HG03280 (cell line): ENCODE data around the gene GIPC3.
"Not testable (repeated sequence)": the region's sequence is repeated elsewhere in the genome, so short reads cannot be mapped to it uniquely, and the experiment has no call there.

Experiments used
- ATAC-seq: cut with Tn5 transposase; IDR thresholded peaks from one replicate; pipeline ENCODE4 v1.9.1; 2021; ENCODE audit warnings: mild to moderate bottlenecking, moderate library complexity; ENCODE audit not compliant: unreplicated experiment

GIPC3 gene

DNA sequence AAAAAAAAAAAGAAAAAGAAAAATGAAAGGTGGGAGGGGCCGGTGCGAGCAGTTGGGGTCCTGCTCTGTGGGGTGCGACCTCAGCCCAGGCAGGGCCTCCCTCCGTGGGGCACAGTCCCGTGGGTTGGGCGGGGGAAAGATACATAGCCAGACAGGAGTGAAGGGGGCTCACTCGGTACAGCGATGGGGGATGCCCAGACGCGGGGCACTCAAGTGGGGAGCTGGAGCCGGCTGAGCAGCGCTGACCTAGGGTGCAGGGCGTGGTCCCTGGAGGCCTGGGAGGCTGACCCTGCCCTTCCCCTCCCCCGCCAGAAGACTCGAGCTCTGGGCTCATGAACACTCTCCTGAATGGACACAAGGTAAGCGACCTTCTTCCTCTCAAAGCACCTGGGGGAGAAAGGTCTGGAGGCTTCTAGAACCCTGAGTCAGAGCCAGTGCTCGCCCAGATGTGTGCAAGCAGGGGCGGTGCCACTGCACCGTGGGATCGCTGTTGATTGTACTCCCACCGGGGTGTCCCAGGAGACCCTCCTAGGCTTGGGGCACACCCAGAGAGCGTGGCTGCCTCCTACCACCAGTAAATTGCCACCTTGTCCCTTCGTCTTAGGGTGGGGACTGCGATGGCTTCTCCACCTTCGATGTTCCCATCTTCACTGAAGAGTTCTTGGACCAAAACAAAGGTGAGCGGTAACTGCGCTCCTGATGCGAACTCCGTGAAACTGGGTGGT is 9.2 kb upstream of the GIPC3 start:
- ATAC-seq: no peak

DNA sequence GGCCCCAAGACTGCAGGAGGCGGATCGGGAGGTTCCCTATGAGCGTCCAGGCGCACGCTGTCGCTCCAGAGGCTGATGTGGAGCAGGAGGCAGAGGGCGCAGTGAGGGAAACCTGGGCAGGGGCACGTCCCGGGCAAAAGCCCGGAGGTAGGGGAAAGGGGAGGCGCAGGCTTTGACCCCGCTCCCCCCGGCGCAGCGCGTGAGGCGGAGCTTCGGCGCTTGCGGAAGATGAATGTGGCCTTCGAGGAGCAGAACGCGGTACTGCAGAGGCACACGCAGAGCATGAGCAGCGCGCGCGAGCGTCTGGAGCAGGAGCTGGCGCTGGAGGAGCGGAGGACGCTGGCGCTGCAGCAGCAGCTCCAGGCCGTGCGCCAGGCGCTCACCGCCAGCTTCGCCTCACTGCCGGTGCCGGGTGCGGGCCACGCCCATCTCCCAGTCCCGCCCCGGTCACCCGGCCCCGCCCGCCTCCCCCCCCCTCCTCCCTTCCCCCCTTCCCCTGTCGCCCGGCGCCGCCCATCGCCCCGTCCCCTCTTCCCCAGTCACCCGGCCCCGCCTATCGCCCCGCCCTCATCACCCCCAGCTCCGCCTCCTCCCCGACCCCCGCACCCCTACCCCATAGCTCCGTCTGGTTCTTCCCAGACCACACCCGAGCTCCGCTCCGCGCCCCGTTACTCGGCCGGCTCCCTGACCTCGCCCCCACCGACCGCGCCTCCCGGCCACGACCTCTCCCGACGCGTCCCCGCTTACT is 8.4 kb upstream of the GIPC3 start:
- no peak for ATAC-seq

DNA sequence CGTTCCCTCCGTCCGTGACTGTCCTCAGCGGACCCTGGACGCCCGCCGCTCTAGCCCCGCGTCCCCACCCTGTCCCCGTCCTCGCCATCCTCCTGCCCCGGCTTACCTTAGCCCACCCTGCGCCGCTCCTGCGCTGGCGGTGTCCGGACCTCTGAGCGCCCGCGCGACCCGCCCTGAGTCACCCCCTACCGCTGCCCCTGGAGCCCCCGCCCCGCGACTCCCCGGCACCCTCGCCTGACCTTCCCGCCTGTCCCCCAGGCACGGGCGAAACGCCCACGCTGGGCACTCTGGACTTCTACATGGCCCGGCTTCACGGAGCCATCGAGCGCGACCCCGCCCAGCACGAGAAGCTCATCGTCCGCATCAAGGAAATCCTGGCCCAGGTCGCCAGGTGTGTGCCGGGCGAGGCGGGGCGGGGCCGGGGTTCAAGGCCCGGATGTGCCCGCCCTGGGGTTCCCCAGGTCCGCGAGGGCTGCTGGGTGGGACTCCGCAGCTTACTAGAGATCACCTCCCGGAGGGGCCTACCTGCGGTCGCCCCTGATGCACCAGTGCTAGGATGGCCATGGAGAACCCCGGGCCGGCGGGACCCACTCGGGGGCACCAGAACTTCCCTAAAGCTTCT is 7.4 kb upstream of the GIPC3 start:
- ATAC-seq: no peak

DNA sequence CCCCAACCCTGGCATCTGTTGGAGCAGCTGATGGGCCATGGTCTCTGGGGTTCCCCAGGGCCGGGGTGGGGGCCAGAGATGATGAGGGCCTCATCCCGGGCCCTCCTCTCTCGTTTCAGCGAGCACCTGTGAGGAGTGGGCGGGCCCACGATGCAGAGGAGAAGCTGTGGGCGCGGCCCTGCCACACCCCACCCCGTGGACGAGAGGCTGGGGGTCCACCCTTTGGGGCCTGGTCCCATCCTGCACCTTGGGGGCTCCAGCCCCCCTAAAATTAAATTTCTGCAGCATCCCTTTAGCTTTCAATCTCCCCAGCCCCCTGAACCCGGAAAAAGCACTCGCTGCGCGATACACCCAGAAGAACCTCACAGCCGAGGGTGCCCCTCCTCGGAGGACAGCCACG is 6.9 kb upstream of the GIPC3 start:
- no peak for ATAC-seq

DNA sequence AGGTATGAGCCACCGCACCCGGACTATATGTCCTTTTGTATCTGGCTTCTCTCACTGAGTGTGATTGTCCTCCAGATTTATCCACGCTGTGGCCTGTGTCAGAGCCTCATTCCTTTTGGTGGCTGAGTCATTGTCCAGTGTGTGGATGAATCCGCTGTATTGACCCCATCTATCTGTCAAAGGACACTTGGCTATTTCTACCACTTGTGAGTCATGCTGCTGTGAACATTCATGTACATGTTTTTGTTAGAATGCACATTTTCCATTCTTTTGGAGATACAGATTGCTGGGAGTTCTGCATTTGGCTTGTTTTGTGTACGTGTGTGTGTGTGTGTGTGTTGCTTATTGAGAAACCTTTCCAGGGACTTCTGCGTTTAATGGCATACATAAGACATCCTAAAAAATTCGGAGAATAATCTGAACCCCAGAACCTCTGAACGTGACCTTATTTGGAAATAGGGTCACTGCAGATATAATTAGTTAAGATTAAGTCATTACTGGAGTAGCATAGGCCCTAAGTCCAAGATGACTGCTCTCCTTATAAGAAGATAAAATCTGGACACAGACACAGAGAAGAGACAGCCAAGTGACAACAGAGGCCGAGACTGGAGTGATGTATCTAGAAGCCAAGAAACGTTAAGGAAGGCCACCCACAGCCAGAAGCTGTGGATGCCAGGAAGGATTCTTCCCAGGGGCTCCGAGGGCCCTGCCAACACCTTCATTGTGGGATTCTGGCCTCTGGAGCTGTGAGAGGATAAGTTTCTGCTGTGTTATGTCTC is 4.9 kb upstream of the GIPC3 start:
- no peak for ATAC-seq

DNA sequence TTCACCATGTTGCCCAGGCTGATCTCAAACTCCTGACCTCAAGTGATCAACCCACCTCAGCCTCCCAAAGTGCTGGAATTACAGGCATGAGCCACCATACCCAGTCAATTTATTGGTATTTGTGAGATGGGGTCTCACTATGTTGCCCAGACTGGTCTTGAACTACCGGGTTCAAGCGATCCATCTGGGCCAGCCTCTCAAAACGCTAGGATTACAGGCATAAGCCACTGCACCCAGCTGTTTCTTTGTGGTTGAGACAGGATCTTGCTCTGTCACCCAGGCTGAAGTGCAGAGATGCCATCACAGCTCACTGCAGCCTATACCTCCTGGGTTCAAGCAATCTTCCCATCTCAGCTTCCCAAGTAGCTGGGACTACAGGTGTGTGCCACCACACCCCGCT is 3.5 kb upstream of the GIPC3 start:
- not testable (repeated sequence) for ATAC-seq

DNA sequence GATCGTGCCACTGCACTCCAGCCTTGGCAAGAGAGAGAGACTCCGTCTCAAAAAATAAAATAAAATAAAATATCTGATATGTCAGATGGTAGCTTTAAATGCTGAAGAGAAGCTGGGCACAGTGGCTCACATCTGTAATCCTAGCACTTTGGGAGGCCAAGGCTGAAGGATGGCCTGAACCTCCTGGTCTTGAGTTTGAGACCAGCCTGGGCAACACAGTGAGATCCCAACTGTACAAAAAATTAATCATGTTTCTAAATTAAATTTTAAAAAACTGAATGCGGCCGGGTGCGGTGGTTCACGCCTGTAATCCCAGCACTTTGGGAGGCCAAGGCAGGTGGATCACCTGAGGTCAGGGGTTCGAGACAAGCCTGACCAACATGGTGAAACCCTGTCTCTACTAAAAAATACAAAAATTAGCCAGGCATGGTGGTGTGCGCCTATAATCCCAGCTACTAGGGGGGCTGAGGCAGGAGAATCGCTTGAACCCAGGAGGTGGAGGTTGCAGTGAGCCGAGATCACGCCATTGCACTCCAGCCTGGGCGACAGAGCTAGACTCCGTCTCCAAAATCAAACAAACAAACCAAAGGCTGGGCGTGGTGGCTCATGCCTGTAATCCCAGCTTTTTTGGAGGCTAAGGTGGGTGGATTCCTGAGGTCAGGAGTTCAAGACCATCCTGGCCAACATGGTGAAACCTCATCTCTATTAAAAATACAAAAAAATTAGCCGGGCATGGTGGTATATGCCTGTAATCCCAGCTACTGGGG is 1.1 kb upstream of the GIPC3 start:
- not testable (repeated sequence) for ATAC-seq

DNA sequence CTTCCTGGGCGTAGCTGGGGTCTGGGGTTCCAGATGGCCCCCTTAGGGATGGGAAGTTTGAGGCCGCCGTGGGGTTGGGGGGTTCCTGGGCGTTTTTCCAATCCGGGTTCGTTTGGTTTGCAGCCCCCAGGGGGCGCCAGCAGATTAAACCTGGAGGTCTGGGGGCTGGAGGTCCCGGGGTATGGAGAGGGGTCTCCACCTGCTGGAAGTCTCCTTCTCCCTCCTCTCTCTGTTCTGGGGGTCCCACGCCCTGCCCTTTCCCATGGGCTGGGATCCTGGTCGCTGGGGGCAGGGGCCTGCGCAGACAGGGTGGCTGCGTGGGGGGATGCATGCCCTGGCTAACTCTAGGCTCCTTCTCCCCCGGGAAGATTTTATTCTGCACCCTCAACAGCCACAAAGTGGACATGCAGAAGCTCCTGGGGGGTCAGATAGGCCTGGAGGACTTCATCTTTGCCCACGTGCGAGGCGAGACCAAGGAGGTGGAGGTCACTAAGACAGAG is 899 bp downstream of the GIPC3 start:
- ATAC-seq: no peak

DNA sequence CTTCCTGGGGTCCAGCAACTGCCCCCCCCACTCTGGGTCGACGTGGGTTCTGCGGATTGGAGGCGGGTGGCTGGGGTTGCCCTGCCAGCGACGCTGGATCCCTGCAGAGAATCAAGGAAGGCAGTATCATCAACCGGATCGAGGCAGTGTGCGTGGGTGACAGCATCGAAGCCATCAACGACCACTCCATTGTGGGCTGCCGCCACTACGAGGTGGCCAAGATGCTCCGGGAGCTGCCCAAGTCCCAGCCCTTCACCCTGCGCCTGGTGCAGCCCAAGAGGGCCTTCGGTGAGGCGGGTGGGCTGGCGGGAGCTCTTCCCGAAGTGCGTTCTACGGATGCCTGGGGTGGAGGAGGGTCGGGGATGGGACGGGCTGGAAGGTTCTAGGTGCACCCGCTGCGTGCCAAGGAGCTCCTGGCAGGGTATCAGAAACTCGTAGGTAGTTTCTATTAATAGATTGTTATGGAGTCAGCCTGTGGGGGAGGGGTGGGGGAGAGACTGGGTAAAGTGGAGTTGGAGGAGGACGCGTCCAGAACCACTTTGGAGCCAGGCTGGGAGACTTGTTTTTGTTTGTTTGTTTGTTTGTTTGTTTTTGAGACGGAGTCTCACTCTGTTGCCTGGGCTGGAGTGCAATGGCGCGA is 1.5 kb downstream of the GIPC3 start:
- no peak for ATAC-seq

DNA sequence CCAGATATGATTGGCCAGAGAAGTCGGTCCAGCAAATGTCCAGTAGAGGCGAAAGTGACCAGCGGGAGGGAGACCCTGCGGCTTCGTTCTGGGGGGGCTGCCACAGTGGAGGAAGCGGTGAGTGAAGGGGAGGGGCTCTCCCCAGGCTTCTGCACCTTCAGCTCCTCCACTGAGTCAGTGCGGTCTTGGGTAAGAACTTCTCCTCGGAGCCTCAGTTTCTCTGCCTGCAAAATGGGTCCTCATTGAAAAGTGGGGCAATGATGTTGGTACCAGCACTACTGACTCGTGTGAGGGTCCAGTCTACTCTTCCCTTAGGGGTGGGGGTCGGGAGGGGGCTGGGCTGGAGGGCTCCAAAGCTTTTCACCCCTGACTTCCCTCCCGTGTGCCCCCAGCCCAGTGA is 4.2 kb downstream of the GIPC3 start:
- no peak for ATAC-seq

DNA sequence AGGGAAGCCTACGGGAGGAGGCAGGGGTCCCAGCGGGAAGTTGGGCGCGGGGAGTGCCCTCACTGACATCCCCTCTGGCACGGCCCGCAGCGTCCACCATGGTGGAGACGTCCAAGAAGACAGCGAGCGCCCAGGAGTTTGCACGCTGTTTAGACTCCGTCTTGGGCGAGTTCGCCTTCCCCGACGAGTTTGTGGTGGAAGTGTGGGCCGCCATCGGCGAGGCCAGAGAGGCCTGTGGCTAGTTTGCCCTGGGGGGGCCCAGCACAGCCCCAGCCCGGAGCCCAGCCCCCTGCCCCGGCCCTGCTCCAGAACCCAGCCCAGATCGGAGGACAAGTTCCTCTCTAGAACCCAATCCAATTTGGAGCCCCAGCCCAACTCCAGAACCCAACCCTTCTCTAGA is 4.7 kb downstream of the GIPC3 start:
- no peak for ATAC-seq

DNA sequence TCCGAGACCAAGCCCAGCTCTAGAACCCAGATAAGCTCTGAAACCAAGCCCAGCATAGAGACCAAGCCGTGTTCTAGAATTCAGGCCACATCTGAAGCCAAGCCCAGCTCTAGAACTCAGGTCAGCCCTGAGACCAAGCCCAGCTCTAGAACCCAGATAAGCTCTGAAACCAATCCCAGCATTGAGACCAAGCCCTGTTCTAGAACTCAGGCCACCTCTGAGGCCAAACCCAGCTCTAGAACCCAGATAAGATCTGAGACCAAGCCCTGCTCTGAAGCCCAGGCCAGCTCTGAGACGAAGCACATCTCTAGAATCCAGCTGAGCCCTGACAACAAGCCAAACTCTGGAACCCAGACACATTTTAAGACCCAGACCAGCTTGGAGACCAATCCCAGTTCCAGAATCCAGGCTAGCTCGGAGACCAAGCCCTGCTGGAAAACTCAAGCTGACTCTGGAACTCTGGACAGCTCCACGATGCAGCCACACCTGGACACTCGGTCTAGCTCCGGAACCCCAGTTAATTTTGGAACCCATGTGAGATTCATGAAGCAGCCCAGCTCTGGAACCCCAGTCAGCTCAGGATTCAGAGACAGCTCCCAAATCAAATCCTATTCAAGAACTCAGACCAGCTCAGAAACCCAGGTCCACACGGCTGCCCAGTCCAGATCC is 5.8 kb downstream of the GIPC3 start:
- no peak for ATAC-seq

DNA sequence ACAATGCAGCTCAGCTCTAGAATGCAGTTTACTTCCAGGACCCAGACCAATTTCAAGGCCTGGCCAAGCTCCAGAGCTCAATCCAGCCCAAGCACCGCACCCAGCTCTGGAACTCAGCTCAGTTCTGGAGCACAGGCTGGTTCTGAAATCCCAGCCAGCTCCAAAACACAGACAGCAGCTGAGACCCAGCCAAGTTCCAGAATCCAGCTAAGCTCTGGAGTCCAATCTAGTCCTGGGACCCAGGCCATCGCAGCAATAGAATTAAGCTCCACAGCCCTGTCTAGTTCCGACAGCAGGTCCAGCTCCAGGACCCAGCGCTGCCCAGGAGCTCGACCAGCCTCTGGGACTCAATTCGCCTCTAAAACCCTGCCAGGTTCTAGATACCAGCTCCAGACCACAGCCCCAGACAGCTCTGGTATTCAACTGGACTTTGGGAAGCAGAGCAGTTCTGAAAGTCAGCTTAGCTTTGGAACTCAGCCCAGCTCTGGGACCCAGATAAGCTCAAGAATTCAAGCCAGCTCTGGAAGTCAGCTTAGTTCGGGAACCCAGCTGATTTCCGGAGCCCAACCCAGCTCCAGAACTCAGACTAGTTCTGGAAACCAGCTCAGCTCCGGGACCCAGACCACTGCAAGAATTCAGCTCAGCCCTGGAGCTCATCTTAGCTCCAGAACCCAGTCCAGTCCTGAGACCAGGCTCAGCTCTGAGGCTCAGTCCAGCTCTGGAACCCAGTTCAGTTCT is 6.8 kb downstream of the GIPC3 start:
- ATAC-seq: no peak

DNA sequence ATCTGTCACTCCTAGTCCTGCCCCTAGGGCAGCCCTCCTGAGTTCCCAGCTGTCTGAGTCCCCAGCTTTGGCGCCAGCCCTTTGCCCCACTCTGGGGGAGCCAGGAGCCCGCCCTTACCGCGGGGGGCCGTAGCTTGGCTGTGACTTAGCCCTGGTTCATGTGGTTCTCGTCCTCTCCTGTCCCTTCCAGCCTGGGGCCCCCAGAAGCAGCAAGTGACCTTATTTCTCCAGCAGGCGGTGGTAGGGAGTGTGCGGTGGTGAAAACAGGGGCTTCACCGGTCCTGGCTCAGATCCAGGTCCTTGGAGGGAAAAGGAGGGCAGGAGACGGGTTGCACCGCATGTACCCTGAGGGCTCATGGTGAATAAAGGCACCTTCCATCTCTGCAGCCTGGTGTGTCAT is 7.9 kb downstream of the GIPC3 start:
- no peak for ATAC-seq

DNA sequence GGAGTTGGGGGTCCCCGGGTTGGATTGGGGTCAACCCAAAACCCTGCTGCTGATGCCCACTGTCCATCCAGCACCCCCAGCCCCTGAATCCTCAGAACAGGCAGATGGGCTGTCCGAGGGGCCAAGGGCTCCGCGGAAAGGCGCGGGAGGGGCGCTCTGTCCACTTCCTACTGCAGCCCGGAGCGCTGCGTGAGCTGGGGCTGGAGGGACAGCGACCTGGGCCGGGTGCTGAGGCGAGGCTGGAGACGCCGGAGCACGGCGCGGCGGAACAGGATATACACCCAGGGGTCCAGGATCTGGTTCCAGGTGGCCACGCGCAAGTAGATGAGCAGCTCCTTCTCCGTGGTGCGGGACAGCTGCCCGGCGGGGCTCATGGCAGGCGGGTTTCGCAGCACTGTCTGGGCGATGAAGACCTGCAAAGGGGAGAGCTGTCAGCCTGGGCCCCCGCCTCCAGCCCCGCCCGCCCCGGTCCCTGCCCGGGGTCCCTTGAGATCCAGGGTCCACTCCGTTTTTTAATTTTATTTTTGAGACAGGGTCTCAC is 10.3 kb downstream of the GIPC3 start:
- ATAC-seq: no peak

DNA sequence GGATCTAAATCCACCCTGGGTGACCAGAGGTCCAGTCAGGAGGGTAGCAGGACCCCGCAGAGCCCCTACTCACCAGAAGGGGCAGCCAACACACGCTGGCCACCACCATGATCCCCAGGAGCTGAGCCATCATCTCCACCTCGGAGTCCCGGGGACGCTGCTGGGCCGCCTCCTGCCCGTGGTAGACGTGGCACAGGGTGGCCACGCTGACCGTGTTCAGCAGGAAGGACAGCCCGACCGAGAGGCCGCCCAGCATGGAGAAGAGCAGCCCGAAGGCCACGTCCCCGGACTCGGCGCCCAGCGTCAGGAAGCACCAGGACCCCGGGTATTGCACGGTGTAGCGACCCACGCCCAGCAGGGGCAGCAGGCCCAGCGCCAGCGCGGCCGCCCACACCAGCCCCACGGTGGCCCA is 14.5 kb downstream of the GIPC3 start:
- ATAC-seq: no peak

DNA sequence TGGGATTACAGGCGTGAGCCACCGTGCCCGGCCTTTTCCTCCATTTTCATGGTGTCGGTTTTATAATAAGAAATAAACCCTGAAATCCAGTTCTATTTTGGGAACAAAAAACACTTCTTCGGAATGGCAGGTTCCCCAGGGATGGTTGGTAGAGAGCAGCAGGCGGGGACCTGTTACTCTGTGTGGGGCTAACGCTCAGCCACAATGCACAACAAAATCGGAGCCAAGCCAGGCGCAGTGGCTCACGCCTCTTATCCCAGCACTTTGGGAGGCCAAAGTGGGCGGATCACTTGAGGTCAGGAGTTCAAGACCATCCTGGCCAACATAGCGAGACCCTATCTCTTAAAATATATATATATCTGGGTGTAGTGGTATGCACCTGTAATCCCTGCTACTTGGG is 15.7 kb downstream of the GIPC3 start:
- ATAC-seq: no peak

DNA sequence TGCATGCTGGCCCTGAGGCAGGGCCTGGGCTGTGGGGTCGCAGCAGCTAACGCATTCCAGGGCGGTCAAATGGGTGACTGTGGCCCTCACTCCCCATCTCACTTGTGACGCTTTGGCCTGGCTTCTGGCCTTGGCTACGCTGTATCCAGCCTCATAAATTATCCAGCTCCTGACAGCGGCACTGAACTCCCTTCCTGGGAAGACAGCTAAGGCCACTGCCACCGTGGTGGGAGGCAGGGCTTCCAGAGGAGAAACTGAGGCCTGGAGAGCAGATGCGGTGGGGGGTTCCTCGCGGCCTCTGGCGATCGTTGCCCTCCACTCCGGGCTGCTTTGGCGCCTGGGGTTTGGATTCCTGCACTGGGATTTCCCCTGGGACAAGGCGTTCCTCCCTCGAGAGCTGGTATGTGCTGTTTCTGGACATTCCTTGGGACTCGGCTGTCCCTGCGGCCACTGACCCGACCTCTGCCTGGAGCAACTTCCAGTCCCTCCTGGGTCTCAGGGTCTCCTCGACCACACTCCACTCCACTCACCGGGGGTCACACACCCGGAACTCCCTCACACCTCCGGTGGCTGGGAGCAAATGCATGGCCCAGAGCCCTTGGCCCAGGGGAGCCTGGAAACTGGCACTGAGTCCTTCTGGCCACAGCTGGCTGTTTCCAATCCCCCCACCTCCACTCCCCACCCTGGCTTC is 18.0 kb downstream of the GIPC3 start:
- ATAC-seq: no peak
